ENCODE results near the gene KIF23.

DNA sequence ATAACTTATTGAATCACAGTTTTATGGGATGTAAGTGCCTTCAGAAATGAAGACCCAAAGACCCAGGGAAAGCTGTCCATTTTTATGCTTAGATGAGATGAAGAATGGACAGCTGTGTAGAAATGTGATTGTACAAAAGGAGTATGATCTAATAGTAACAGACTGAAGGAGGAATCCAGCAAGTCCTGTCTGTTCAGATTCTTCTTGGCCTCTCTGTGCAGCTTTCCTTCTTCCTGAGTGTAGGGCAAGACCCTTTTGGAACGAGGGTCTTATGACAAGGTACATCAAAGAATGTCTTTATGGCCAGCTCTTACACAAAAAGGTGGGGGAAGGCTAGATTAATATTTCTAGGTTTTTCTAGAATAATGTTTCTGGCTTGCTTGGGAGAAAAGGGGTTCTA, 1.4 kb upstream of the KIF23 start:
- TF ChIP-seq CTCF (IDR thresholded peaks at IDR 0.05) (no peak), POLR2A (IDR thresholded peaks at IDR 0.05) (no peak)
